Activated T-cell treated with anti-CD3 and anti-CD28 coated beads for 4 hours (primary cell): ENCODE results near the gene ECSCR.

Experiments used
- DNase-seq: peaks from one replicate; pipeline ENCODE4 v3.0.0-alpha.2; 2020

Gene ECSCR

GRCh38 chr5:139473565-139473964 is 11.0 kb upstream of the ECSCR start:
- DNase-seq: no peak

GRCh38 chr5:139473105-139473504 is 10.6 kb upstream of the ECSCR start:
- no peak for DNase-seq

- no peak for DNase-seq
Measured at GRCh38 chr5:139472386-139473030, 10.0 kb upstream of the ECSCR start.

GRCh38 chr5:139470821-139471300 is 8.3 kb upstream of the ECSCR start, which contains the start of gene SMIM33:
Gene SMIM33, plus strand, starts transcription at chr5:139471004. Its CDS starts 118 bp downstream, at chr5:139471122.
- no peak for DNase-seq

- DNase-seq: no peak
Measured at GRCh38 chr5:139468421-139468931, 5.9 kb upstream of the ECSCR start.

- no peak for DNase-seq
Measured at GRCh38 chr5:139461698-139462097, 845 bp downstream of the ECSCR start.

GRCh38 chr5:139461176-139461575 is 1.4 kb downstream of the ECSCR start:
- no peak for DNase-seq

GRCh38 chr5:139460455-139460854 is 2.1 kb downstream of the ECSCR start:
- no peak for DNase-seq

GRCh38 chr5:139459451-139459934 is 3.0 kb downstream of the ECSCR start:
- no peak for DNase-seq

GRCh38 chr5:139458580-139459407 is 3.7 kb downstream of the ECSCR start:
- DNase-seq: peak; percentile 52

- DNase-seq: no peak
Measured at GRCh38 chr5:139457653-139458306, 4.8 kb downstream of the ECSCR start.

GRCh38 chr5:139457241-139457640 is 5.3 kb downstream of the ECSCR start:
- DNase-seq: no peak

- no peak for DNase-seq
Measured at GRCh38 chr5:139456776-139457175, 5.8 kb downstream of the ECSCR start.

GRCh38 chr5:139454568-139455290 is 7.8 kb downstream of the ECSCR start:
- DNase-seq: no peak

GRCh38 chr5:139453683-139454567 is 8.6 kb downstream of the ECSCR start:
- peak; percentile 51 for DNase-seq

GRCh38 chr5:139451878-139452660 is 10.5 kb downstream of the ECSCR start:
- no peak for DNase-seq

GRCh38 chr5:139451176-139451575 is 11.4 kb downstream of the ECSCR start:
- no peak for DNase-seq

- DNase-seq: no peak
Measured at GRCh38 chr5:139446956-139447779, 15.4 kb downstream of the ECSCR start.

GRCh38 chr5:139445325-139446170 is 17.0 kb downstream of the ECSCR start:
- no peak for DNase-seq
